Thymus (tissue), 11 donors: Measurements from ENCODE around the gene COQ8A. TPM values are rescaled to one million over a fixed set of nuclear protein-coding genes. Genes with fewer than 3 reads are reported as not detected.
"Not testable (repeated sequence)": the region's sequence is repeated elsewhere in the genome, so short reads cannot be mapped to it uniquely, and the experiment has no call there.

Experiments
- DNase-seq, 9 donors: peaks; one replicate each; pipeline ENCODE4 v3.0.0-alpha.2; 2013; ENCODE audit warnings: low spot score in 9 of 9, low read depth in 6 of 9, missing footprints in 1 of 9
- H3K27ac ChIP-seq, 2 donors: one replicate each; pipeline ENCODE4 v1.5.1; 2013; ENCODE audit warnings: control low read depth in 1 of 2, low read depth in 1 of 2, low read length in 1 of 2, mild to moderate bottlenecking in 1 of 2, moderate library complexity in 1 of 2
- H3K27me3 ChIP-seq, 2 donors: one replicate each; pipeline ENCODE4 v1.5.1; 2013; ENCODE audit warnings: low read length in 1 of 2; ENCODE audit not compliant: control insufficient read depth in 2 of 2, insufficient read depth in 1 of 2
- H3K36me3 ChIP-seq, 2 donors: one replicate each; pipeline ENCODE4 v1.5.1; 2013; ENCODE audit warnings: low read length in 1 of 2, mild to moderate bottlenecking in 1 of 2, moderate library complexity in 1 of 2; ENCODE audit not compliant: control insufficient read depth in 2 of 2, insufficient read depth in 2 of 2
- H3K4me1 ChIP-seq, 2 donors: one replicate each; pipeline ENCODE4 v1.5.1; 2013; ENCODE audit warnings: low read length in 2 of 2; ENCODE audit not compliant: control insufficient read depth in 2 of 2, insufficient read depth in 2 of 2
- H3K4me3 ChIP-seq, 2 donors: one replicate each; pipeline ENCODE4 v1.5.1; 2013; ENCODE audit warnings: low read length in 2 of 2, control low read depth in 1 of 2, mild to moderate bottlenecking in 1 of 2
- H3K9me3 ChIP-seq, 2 donors: one replicate each; pipeline ENCODE4 v1.5.1; 2013; ENCODE audit warnings: low read length in 1 of 2, mild to moderate bottlenecking in 1 of 2; ENCODE audit not compliant: control insufficient read depth in 2 of 2, insufficient read depth in 1 of 2
- WGBS: extraction: QIAGEN DNeasy Blood & Tissue Kit; methylation state at CpG from one replicate; pipeline ENCODE4 v1.1.7; 2013; 5-methylcytosine and 5-hydroxymethylcytosine counted together
- polyA plus RNA-seq: library from polyadenylated mRNA; stranded (reverse); fragments of 200-250 nt; gene quantifications from one replicate; pipeline ENCODE4 v1.2.3, GENCODE V29; 2013
- total RNA-seq: library from RNA; stranded (reverse); fragments of 120-200 nt; gene quantifications from one replicate; pipeline ENCODE4 v1.2.4, GENCODE V29; 2013
- donor health status: healthy.

Gene COQ8A
- total and polyA plus RNA-seq, 2 donors: 16.8 to 47.1 TPM

- Histone ChIP-seq H3K4me1 (no peaks in the 10 kb centered on the region), H3K27me3 (no peaks in the 10 kb centered on the region), H3K36me3 (no peaks in the 10 kb centered on the region), H3K4me3 (no peak overlapping the region), H3K27ac (no peak overlapping the region), H3K9me3 (no peaks in the 10 kb centered on the region)
- DNase-seq: no peak
- WGBS: 98% methylated on average over 2 of the region's 2 CpGs
Observed at GRCh38 chr1:226916497-226916896, 23.6 kb upstream of the COQ8A start.

GRCh38 chr1:226919587-226919986 lies 20.5 kb upstream of the COQ8A start:
- Histone ChIP-seq H3K4me1 (no peaks in the 10 kb centered on the region), H3K4me3 (no peak overlapping the region), H3K9me3 (no peaks in the 10 kb centered on the region), H3K36me3 (no peaks in the 10 kb centered on the region), H3K27me3 (no peaks in the 10 kb centered on the region), H3K27ac (no peak overlapping the region)
- no peak for DNase-seq
- 97% methylated on average over 5 of the region's 5 CpGs for WGBS

- H3K9me3 ChIP-seq: no peaks in the 10 kb centered on the region
- H3K36me3 ChIP-seq: no peaks in the 10 kb centered on the region
- H3K27me3 ChIP-seq: no peaks in the 10 kb centered on the region
- H3K4me3 ChIP-seq: no peak overlapping the region
- no peak for DNase-seq
- WGBS: 100% methylated on average over 1 of the region's 1 CpG
- no peaks in the 10 kb centered on the region for H3K4me1 ChIP-seq
- no peak overlapping the region for H3K27ac ChIP-seq
Observed at GRCh38 chr1:226919995-226920394, 20.1 kb upstream of the COQ8A start.

GRCh38 chr1:226920446-226920894 lies 19.6 kb upstream of the COQ8A start:
- Histone ChIP-seq H3K4me1 (no peaks in the 10 kb centered on the region), H3K27me3 (no peaks in the 10 kb centered on the region), H3K9me3 (no peaks in the 10 kb centered on the region), H3K36me3 (no peaks in the 10 kb centered on the region), H3K4me3 (no peak overlapping the region), H3K27ac (no peak overlapping the region)
- DNase-seq: no peak
- 96% methylated on average over 2 of the region's 2 CpGs for WGBS

GRCh38 chr1:226921504-226921903 lies 18.6 kb upstream of the COQ8A start:
- H3K36me3 ChIP-seq: no peaks in the 10 kb centered on the region
- H3K27me3 ChIP-seq: no peaks in the 10 kb centered on the region
- H3K4me1 ChIP-seq: no peaks in the 10 kb centered on the region
- no peak for DNase-seq
- no peaks in the 10 kb centered on the region for H3K9me3 ChIP-seq
- H3K4me3 ChIP-seq: no peak overlapping the region
- 96% methylated on average over 5 of the region's 5 CpGs for WGBS
- H3K27ac ChIP-seq: no peak overlapping the region

- not testable (repeated sequence) for H3K27me3 ChIP-seq, H3K9me3 ChIP-seq, H3K27ac ChIP-seq, H3K4me3 ChIP-seq, DNase-seq, H3K4me1 ChIP-seq, H3K36me3 ChIP-seq
- 94% methylated on average over 5 of the region's 5 CpGs for WGBS
Observed at GRCh38 chr1:226929260-226930111, 10.6 kb upstream of the COQ8A start.

- Histone ChIP-seq H3K36me3 (no peaks in the 10 kb centered on the region), H3K27ac (no peak overlapping the region), H3K4me1 (peaks cover 6 to 9% of the 10 kb centered on the region in 2 donors), H3K9me3 (no peaks in the 10 kb centered on the region), H3K27me3 (no peaks in the 10 kb centered on the region), H3K4me3 (no peak overlapping the region)
- DNase-seq: no peak
- WGBS: over 99% methylated on average over 3 of the region's 3 CpGs
Observed at GRCh38 chr1:226934483-226935237, 5.4 kb upstream of the COQ8A start.

GRCh38 chr1:226937940-226938725 lies 2.0 kb upstream of the COQ8A start:
- Histone ChIP-seq H3K36me3 (no peaks in the 10 kb centered on the region), H3K9me3 (no peaks in the 10 kb centered on the region), H3K4me3 (no peak overlapping the region), H3K27me3 (no peaks in the 10 kb centered on the region), H3K4me1 (peaks cover 18 to 20% of the 10 kb centered on the region in 2 donors), H3K27ac (peak overlapping the region in 1 of 2 donors; percentile 33)
- WGBS: 91% methylated on average over 10 of the region's 10 CpGs
- DNase-seq: no peak
